Tongue (tissue), 2 donors: ENCODE data around the gene PTPRH. TPM values are rescaled to one million over a fixed set of nuclear protein-coding genes. Genes with fewer than 3 reads are reported as not detected.

Experiments used
- DNase-seq: peaks from one replicate; pipeline ENCODE4 v3.0.0-alpha.2; 2015
- total RNA-seq: library from RNA; depleted of rRNA; stranded (reverse); fragments of >200 nt; gene quantifications from one replicate; pipeline ENCODE4 v1.2.3, GENCODE V29; 2014

The PTPRH gene, protein sequence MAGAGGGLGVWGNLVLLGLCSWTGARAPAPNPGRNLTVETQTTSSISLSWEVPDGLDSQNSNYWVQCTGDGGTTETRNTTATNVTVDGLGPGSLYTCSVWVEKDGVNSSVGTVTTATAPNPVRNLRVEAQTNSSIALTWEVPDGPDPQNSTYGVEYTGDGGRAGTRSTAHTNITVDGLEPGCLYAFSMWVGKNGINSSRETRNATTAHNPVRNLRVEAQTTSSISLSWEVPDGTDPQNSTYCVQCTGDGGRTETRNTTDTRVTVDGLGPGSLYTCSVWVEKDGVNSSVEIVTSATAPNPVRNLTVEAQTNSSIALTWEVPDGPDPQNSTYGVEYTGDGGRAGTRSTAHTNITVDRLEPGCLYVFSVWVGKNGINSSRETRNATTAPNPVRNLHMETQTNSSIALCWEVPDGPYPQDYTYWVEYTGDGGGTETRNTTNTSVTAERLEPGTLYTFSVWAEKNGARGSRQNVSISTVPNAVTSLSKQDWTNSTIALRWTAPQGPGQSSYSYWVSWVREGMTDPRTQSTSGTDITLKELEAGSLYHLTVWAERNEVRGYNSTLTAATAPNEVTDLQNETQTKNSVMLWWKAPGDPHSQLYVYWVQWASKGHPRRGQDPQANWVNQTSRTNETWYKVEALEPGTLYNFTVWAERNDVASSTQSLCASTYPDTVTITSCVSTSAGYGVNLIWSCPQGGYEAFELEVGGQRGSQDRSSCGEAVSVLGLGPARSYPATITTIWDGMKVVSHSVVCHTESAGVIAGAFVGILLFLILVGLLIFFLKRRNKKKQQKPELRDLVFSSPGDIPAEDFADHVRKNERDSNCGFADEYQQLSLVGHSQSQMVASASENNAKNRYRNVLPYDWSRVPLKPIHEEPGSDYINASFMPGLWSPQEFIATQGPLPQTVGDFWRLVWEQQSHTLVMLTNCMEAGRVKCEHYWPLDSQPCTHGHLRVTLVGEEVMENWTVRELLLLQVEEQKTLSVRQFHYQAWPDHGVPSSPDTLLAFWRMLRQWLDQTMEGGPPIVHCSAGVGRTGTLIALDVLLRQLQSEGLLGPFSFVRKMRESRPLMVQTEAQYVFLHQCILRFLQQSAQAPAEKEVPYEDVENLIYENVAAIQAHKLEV
- total RNA-seq, result 3.9 TPM

DNA sequence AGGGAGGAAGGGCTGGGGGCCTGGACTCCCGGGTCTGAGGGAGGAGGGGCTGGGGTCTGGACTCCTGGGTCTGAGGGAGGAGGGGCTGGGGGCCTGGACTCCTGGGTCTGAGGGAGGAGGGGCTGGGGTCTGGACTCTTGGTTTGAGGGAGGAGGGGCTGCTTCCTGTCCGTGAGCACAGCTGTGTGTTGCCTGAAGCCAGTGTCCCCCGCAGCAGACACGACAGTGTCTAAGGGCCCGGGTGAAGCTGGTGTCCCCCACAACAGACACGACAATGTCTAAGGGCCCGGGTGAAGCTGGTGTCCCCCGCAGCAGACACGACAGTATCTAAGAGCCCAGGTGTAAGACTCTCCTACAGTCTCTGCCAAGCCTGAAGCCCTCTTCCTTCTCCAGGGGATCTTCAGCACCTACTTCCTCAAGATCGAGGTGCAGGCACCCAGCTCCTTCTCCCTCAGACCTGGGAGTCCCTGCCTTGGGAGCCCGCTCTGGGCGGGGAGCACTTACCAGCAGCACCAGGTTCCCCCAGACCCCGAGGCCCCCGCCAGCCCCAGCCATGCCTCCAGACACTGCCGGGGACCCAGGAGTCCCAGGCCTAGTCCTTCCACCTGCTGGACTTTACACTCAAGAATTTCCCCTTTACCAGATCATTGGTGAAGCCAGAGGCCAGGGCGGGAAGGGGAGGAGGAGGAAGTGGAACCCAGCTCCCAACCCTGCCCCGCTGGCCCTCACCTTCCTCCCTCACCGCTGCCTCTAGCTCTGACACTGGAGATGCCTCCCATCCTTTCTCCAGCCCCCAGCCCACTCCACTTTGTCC, at the start of gene PTPRH:
Gene PTPRH (minus strand): TSS at position 622 of the 813 bp plus-strand sequence. CDS start 68 bp downstream, at position 554.
- DNase-seq, result no peak

DNA sequence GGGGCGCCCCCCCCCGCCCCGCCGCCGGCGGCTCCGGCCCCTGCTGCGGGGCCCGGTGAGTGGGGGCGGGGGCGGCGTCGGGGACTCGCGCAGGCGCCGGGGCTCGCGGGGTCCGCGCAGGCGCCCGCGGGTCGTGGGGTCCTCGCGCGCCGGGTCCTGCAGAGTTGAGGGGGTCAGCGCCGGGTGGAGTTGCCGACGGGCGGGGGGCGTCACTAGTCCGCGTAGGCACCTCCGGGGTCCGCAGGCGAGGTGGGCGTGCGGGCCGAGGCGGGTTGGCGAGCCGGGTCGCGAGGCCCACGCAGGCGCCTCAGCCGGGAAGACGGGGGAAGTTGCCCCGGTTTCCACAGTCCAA, 49.2 kb upstream of the PTPRH start:
- no peak for DNase-seq

DNA sequence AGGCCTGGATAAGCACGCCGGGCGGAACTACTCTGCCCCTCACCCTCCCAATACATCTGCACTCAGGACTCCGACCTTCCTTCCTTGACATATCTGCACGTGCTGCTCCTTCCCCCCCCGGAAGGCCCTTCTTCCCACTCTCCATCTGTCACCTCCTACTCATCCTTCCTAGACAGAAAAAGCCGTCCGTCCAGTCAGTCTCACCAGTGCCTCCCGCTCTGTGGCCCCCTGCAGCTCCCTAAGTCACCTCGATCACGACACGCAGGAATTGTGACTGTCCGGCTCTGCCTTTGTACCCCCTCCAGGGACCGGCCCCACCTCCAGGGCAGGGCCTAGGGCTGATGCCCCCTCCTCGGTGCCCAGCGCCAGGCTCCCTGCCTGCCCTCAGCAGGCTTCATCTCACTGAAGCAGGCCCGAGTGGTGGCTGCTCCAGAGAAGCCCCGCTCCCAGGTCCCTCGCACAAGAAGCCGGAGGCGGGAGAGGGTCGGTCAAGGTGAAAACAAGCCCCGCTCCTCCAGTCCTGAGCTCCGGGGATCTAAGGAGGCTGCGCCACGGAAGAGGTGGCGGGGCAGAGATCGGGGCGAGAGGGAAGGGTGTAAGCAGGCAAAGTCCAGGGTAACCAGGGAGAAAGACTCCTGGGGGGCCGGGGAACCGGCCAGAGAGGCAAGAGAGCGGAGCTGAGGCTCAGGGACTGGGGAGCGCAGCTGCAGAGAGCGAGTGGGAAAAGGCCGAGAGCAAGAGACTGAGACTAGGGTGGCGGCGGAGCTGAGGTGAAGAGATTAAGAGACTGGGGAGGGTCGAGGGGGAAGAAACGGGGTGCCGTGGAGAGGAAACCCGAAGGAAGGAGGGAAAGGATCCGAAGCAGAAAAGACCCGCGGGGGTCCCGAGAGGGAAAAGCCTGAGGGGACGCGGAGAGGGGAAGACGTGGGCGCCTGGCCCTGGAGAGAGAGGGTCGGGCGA, 48.4 kb upstream of the PTPRH start:
- peak; percentile 28 for DNase-seq

DNA sequence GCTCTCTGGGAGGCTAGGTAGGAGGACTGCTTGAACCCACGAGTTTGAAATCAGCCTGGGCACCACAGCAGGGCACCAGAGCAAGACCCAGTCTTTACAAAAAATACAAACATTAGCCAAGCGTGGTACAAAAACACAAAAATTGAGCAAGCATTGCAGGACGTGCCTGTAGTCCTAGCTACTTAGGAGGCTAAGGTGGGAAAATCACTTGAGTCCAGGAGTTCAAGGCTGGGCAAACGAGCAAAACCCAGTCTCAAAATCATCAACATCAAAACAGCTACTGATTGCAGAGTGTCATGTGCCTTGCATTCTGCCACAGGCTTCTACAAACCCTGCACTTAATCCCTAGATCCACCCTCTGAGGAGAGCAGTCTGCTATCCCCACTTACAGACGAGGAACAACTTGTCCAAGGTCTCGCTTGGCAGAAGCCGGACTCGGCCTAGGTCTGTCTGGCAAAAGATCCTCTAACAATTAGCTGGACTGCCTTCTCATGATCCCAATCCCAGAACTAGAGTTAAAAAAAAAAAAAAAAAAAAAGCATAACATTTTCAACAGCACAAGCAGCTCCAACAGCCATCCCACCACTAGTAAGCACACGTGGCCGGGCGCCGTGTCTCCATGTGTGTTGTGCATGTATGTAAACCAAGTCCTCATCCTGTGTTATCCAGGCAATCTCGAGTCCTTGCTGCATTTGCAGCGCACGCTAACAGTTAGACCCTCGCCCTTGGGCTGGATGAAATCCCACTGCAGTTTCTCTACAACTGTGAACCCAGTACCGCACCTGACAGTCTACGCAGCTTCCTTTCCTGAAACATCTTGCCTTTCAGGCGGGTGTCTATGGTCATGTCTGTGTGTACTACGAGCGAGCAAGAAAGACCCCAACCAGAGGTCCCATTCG, 47.5 kb upstream of the PTPRH start:
- DNase-seq, result no peak

DNA sequence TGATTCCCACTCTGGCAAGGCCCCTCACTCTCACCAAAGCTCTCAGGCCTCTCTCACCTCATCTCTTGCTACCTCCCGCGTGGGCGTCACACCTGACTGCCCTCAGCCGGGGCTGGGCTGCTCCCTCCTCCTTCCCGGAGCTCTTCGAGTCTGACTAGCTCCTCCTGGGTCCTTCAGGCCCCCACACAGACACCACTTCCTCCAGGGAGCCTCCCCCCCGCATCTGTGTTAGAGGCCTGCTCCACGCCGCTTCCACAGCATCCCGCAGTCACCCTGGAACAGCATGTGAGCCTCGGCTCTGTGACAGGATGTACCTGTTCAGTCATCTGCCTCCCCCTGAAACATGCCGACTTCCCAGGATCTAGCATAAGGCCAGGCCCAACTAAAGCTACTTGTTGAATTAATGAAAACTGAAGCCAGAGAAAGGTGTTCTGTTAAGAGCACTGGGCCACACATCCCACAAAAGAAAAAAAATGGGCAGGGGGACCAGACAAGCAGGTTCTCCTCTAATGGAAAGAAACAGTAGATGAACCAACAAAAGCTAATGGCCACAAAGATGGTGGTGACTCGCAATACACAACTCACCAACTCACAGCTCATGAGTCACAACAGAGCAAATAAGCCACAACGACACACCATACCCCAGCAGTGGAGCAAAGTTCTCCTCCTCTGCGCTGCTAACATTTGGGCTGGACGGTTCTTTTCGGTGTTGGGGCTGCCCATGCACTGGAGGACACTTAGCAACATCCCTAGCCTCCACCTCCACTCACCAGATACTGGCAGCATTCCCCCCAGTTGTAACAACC, 46.5 kb upstream of the PTPRH start:
- no peak for DNase-seq

DNA sequence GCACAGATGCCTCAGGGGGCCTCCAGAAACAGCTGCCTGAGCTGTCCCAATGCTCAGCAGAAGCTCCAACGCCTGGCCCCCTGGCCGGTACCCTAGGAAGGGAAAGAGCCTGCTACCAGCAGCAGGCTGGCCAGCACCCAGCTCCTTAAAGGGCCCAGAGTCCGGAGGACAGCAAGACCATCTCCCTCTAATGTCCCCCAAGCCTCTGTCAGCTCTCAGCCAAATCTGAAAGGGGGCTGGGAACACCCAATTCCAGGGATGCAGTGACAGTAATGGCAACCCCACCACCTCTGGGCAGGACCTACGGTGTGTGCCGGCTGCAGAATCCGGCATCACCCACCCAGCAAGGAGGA, 45.3 kb upstream of the PTPRH start:
- no peak for DNase-seq

DNA sequence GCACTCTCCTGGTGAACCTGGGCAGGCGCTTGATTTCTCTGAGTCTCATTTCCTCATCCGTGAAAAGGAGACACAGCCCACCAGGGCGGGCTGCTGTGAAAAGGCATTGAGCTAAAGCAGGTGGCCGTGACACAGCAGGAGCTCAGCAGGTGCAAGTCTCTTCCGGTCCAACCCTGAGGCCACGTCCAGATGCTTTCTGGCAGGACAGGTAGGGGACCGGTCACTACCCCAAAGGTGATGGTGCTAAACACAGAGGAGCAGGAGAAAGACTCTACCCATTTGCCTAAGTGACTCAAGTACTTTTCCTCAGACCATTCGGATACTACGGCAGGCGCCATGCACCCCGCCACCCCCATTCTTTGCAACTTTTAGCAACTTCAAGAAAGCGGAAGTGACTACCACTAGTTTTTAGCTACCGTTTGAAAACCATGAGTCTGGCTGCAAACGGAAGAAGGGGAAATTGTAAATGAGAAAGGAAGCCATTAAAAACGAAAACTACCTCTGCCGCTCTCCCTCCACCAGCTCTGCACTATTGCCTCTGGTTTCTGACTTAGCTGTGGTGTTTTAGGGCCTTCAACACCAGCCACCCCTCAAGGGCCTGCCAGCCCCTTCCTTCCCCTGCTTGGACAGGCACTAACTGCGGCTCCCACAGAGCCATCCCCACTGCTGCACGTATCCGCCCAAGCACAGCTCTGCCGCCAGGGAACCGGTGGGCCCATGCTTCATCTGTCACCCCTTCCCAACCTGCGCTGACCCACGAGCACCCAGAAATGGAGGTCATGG, 44.7 kb upstream of the PTPRH start:
- peak; percentile 9 for DNase-seq

DNA sequence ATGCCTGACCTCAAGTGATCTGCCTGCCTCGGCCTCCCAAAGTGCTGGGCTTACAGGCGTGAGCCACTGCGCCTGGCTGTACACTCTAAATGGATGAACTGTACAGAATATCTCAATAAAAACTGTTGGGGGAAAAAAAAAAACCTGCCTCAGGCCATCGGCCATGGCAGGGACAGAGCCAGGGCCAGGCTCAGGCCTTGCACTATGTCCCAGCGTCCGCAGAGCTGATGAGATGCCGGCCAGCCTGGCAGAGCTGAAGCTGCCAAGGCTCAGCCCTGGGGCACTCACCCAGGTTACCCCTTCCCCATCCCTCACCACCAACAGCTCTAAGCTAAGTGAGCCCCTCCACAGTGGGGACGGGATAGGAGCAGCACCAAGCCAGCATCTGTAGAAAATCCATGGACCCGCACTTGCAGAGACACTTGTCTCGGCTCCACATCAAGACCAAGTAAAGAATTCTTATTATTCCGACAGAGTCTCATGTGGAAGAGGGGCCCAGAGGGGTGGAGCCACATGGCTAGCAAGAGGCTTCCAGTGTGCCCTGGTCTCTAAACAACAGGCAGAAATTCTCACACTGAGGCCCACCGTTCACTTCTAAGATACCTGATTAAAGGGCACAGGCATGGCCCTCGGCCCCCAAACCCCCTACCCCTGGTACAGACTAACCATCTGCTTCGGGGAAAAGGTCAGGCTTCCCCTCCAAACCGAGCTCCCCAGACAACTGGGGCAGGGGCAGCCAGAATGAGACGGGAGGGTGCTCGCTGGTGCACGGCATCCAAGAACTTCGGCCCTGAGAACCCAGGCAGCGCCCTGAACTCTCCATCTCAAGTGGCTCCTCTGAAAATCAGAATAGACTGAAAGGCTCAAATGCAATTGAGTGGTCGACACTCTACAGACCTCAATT, 43.7 kb upstream of the PTPRH start:
- no peak for DNase-seq

DNA sequence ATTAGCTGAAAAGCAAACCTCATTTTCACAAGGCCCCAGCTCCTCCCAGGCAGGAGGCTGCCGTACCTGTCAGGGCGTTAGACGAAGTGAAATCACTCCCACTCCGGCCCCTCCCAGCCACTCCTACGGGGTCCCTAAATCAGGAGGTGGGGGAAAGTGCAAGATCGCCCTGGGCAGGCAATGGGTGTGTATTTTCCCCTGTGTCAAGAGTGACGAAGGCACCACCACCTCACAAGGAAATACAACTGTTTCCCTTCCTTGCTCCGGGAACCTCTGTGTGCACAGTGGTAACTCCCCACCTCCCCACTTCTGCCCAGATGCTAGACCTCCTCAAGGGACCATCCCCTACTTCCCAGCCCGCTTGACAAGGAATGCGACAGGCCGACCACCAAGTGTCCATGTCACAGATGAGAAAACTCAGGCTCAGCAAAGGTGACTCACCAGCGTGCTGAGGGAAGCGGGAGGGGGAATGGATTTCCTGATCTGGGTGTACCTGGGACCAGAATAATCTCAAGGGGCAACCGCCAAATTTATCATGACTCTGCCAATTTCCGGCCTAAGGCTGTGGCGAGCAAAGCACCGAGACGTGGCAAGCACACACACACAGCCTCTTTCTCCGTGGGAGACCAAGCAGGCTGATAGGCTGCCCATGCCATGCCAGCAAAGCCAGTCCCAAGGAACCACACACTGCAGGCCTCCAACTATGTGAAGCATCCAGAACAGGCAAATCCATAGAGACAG, 42.2 kb upstream of the PTPRH start:
- no peak for DNase-seq

DNA sequence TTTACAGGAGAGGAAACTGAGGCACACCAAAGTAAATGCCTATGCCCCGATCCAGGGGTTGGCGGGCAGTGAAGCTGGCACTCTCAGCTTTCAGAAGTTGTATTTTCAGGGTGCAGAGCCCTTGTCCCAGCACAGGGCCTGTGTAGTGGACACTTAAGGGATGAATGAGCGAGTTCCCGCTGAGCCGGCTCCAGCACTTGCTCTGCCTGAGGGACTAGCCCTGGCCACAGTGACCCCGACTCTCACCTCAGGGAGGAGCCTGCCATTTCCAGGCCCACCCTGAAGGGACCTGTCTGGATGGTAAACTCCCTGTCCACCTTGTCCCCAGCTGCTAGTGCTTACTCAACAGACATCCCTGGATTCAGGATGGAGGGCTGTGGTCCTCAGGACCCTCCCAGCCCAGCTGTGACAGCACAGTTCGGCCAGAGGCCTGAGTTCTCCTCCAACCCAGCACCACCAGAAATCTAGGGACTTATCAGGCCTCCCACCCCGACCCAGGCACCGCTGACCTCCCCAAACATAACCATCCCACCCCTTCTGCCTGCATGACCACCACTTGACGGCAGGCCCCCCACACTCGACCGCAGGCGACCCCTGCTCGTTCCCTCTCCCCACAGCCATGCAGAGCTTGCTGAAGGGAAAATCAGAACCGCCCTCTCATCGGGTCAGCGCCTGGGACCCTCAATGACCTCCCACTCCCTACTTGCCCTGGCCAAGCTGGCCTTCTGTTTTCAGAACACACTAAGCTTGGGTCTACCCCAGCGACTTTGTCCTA, 41.1 kb upstream of the PTPRH start:
- no peak for DNase-seq

DNA sequence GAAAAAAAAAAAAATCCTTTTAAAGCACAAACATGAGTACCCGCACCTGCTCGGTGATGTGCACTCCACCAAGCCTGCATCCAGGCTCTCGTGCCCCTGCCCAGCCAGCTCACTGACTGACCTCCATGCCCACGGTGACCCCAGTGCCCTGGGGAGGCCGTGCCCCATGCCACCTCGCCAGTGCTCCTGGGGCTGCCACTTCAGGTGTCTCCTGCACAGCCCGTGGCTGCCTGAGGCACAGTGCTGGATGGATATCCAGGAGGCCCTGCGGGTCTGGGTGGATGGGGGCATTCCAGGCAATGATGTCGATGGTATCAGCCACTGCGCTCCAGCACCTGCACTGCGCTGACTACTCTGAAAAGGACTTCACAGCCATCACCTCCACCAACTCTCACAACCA, 40.5 kb upstream of the PTPRH start:
- DNase-seq, result no peak

DNA sequence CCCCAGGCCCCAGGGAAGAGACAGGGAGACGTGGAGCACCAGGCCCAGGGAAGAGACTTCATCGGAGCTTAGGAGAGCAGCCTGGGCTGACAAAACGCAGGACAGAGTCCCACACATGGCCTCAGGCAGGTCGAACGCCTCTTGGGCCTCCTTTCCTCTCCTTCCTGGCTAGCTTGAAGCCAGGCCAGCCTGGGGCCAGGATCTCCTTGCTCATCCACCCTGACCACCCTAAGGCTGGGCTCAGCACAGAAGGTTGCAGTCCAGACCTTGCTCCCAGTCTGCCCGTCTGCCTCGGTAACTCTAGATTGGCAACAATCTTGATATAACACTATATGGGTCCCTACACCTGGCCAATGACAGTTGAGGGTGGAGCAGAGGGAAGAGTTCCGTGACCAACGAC, 39.4 kb upstream of the PTPRH start:
- no peak for DNase-seq

DNA sequence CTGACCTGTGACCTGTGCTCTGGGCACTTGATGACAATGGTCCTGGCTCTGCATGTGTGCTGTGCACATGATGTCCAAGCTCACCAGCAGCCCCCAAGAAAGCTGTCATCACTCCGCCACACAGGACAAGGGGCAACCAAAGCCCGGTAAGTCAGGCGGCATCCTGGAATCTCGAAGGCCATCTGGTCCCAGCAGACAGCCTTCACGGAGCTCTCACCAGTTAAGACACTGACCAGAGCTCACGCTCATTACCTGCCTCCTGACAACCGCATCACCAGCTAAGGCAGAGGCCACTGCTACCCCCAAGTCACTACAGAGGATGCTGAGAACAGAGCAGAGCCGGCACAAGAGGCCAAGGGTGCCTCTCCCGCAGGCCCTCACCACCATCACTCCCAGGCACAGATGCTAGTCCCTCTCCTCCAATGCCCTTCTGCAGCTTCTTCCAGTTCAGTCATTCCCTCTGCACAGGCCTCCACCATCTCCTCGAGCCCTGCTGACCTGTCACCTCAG, 38.9 kb upstream of the PTPRH start:
- DNase-seq, result no peak

DNA sequence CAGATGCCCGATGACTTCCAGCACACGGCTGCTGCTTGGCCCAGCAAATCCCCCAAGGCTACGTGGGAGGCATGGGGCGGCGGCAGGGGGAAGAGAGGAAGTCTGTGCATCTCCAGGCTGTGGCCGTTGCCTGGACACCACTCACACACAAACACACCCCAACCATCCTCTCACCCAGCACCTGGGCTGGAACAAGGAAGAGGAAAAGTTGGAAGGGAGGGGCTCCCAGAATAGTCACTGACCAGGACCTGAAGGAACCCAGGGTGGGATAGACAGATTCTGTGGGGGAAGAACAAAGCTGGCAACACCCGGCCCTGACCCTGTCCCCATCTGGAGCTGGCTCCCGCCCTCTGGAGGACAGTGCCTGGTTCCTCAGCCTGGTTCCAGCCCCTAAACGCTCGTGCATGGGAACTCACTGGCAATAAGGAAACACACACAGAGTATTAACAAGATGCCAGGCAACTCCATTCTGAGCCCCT, 38.4 kb upstream of the PTPRH start:
- peak; percentile 65 for DNase-seq
